Breast epithelium (tissue), 3 donors: ENCODE results near the gene RASL10B.

Source experiments
- POLR2A ChIP-seq: fragments of 450-650 bp; IDR thresholded peaks from one replicate; pipeline ENCODE4 v1.6.1; 2016; ENCODE audit warnings: antibody characterized with exemption, mild to moderate bottlenecking, moderate library complexity
- TF ChIP-seq, protein P1 (sequence below), 3 donors: fragments of 450-650 bp; IDR thresholded peaks; one replicate each; pipeline ENCODE4 v1.5.1; 2016 to 2017; ENCODE audit warnings: antibody characterized with exemption in 3 of 3, mild to moderate bottlenecking in 3 of 3, moderate library complexity in 3 of 3

DNA sequence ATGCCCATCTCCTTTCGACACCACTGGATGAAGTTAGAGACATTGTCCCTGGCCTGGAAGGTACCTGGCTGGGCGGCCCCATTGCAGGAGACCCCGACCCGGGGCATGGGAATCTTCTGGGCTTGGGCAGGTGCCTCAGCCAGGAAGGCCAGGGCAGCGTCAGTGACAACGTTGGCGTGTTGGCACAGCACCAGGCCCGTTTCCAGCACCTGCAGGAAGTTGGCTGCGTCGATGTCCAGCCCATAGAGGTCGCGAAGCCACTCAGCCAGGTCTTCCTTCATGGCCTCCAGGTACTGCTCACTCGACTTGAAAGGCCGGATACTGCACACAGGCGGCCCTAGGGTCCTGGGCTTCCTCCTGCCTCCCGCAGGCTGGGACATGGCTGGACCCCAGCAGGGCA lies 21.0 kb downstream of the RASL10B start:
- TF ChIP-seq, protein P1, sequence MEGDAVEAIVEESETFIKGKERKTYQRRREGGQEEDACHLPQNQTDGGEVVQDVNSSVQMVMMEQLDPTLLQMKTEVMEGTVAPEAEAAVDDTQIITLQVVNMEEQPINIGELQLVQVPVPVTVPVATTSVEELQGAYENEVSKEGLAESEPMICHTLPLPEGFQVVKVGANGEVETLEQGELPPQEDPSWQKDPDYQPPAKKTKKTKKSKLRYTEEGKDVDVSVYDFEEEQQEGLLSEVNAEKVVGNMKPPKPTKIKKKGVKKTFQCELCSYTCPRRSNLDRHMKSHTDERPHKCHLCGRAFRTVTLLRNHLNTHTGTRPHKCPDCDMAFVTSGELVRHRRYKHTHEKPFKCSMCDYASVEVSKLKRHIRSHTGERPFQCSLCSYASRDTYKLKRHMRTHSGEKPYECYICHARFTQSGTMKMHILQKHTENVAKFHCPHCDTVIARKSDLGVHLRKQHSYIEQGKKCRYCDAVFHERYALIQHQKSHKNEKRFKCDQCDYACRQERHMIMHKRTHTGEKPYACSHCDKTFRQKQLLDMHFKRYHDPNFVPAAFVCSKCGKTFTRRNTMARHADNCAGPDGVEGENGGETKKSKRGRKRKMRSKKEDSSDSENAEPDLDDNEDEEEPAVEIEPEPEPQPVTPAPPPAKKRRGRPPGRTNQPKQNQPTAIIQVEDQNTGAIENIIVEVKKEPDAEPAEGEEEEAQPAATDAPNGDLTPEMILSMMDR (IDR thresholded peaks at IDR 0.05) = no peak
- no peak for TF ChIP-seq POLR2A
